GM21576 (cell line): ENCODE results near the gene CTIF.
"Not testable (repeated sequence)": the region's sequence is repeated elsewhere in the genome, so short reads cannot be mapped to it uniquely, and the experiment has no call there.

Experiments
- ATAC-seq: cut with Tn5 transposase; IDR thresholded peaks from one replicate; pipeline ENCODE4 v1.9.1; 2021; ENCODE audit warnings: mild to moderate bottlenecking, moderate library complexity; ENCODE audit not compliant: unreplicated experiment

CTIF gene

GRCh38 chr18:48638896-48639771, 100.3 kb downstream of the CTIF start:
- no peak for ATAC-seq

GRCh38 chr18:48639772-48640432, 101.1 kb downstream of the CTIF start:
- ATAC-seq, result no peak

- ATAC-seq, result no peak
Measured at GRCh38 chr18:48640566-48641270, 101.9 kb downstream of the CTIF start.

- no peak for ATAC-seq
Measured at GRCh38 chr18:48641981-48642380, 103.2 kb downstream of the CTIF start.

- no peak for ATAC-seq
Measured at GRCh38 chr18:48642503-48642902, 103.7 kb downstream of the CTIF start.

- no peak for ATAC-seq
Measured at GRCh38 chr18:48643262-48643661, 104.4 kb downstream of the CTIF start.

GRCh38 chr18:48644029-48644428, 105.2 kb downstream of the CTIF start:
- ATAC-seq, result no peak

GRCh38 chr18:48645427-48646002, 106.7 kb downstream of the CTIF start:
- no peak for ATAC-seq

GRCh38 chr18:48646976-48647375, 108.1 kb downstream of the CTIF start:
- ATAC-seq, result no peak

- no peak for ATAC-seq
Measured at GRCh38 chr18:48649231-48649630, 110.4 kb downstream of the CTIF start.

GRCh38 chr18:48654591-48654990, 115.8 kb downstream of the CTIF start:
- not testable (repeated sequence) for ATAC-seq

- no peak for ATAC-seq
Measured at GRCh38 chr18:48655508-48655907, 116.7 kb downstream of the CTIF start.

GRCh38 chr18:48656176-48656575, 117.3 kb downstream of the CTIF start:
- ATAC-seq, result no peak

GRCh38 chr18:48656582-48656981, 117.8 kb downstream of the CTIF start:
- no peak for ATAC-seq

GRCh38 chr18:48657447-48658120, 118.8 kb downstream of the CTIF start:
- ATAC-seq, result no peak

GRCh38 chr18:48658721-48659120, 119.9 kb downstream of the CTIF start:
- no peak for ATAC-seq

GRCh38 chr18:48659188-48660009, 120.6 kb downstream of the CTIF start:
- no peak for ATAC-seq

GRCh38 chr18:48660346-48661228, 121.8 kb downstream of the CTIF start:
- no peak for ATAC-seq

- no peak for ATAC-seq
Measured at GRCh38 chr18:48661421-48661820, 122.6 kb downstream of the CTIF start.
